Measurements from ENCODE around the gene SSH2.
"Not testable (repeated sequence)": the region's sequence is repeated elsewhere in the genome, so short reads cannot be mapped to it uniquely, and the experiment has no call there.

SSH2 gene

GRCh38 chr17:29885031-29885640 is 44.9 kb downstream of the SSH2 start:
- Mint-ChIP-seq H3K27ac (ENCODE audit: low read depth) (no peak overlapping the region), H3K9me3 (no peaks in the 10 kb centered on the region), H3K36me3 (ENCODE audit: insufficient read depth) (peaks cover 2% of the 10 kb centered on the region), H3K4me1 (peaks cover 33% of the 10 kb centered on the region), H3K27me3 (no peaks in the 10 kb centered on the region), H3K4me3 (no peak overlapping the region)
- ATAC-seq (replicated peaks; ENCODE audit: extremely low read depth, poor library complexity, severe bottlenecking): no peak
- no peak for DNase-seq (ENCODE audit: low spot score in 2 of 2)

GRCh38 chr17:29883497-29883896 is 46.5 kb downstream of the SSH2 start:
- peaks cover 32% of the 10 kb centered on the region for H3K4me1 Mint-ChIP-seq
- no peak overlapping the region for H3K4me3 Mint-ChIP-seq
- ATAC-seq (replicated peaks; ENCODE audit: extremely low read depth, poor library complexity, severe bottlenecking) (no peak), DNase-seq (ENCODE audit: low spot score in 2 of 2) (no peak)
- no peak overlapping the region for H3K27ac Mint-ChIP-seq (ENCODE audit: low read depth)
- peaks cover 2% of the 10 kb centered on the region for H3K36me3 Mint-ChIP-seq (ENCODE audit: insufficient read depth)
- H3K9me3 Mint-ChIP-seq: no peaks in the 10 kb centered on the region
- no peaks in the 10 kb centered on the region for H3K27me3 Mint-ChIP-seq

- Mint-ChIP-seq H3K4me3 (no peak overlapping the region), H3K27ac (ENCODE audit: low read depth) (no peak overlapping the region), H3K27me3 (no peaks in the 10 kb centered on the region), H3K36me3 (ENCODE audit: insufficient read depth) (peaks cover 2% of the 10 kb centered on the region), H3K4me1 (peaks cover 37% of the 10 kb centered on the region), H3K9me3 (no peaks in the 10 kb centered on the region)
- ATAC-seq (replicated peaks; ENCODE audit: extremely low read depth, poor library complexity, severe bottlenecking) (no peak), DNase-seq (ENCODE audit: low spot score in 2 of 2) (no peak)
Observed at GRCh38 chr17:29881256-29881655, 48.8 kb downstream of the SSH2 start.

GRCh38 chr17:29880031-29880430 is 50.0 kb downstream of the SSH2 start:
- Mint-ChIP-seq H3K4me3 (no peak overlapping the region), H3K36me3 (ENCODE audit: insufficient read depth) (no peaks in the 10 kb centered on the region), H3K9me3 (no peaks in the 10 kb centered on the region), H3K27me3 (no peaks in the 10 kb centered on the region), H3K27ac (ENCODE audit: low read depth) (no peak overlapping the region), H3K4me1 (peaks cover 36% of the 10 kb centered on the region)
- no peak for DNase-seq (ENCODE audit: low spot score in 2 of 2)
- no peak for ATAC-seq (replicated peaks; ENCODE audit: extremely low read depth, poor library complexity, severe bottlenecking)

- DNase-seq (ENCODE audit: low spot score in 2 of 2): no peak
- H3K36me3 Mint-ChIP-seq (ENCODE audit: insufficient read depth): no peaks in the 10 kb centered on the region
- H3K4me1 Mint-ChIP-seq: peaks cover 17% of the 10 kb centered on the region
- no peaks in the 10 kb centered on the region for H3K9me3 Mint-ChIP-seq
- H3K27ac Mint-ChIP-seq (ENCODE audit: low read depth): no peak overlapping the region
- H3K4me3 Mint-ChIP-seq: no peak overlapping the region
- no peaks in the 10 kb centered on the region for H3K27me3 Mint-ChIP-seq
- no peak for ATAC-seq (replicated peaks; ENCODE audit: extremely low read depth, poor library complexity, severe bottlenecking)
Observed at GRCh38 chr17:29874931-29875596, 55.0 kb downstream of the SSH2 start.

GRCh38 chr17:29874358-29874757 is 55.7 kb downstream of the SSH2 start:
- H3K9me3 Mint-ChIP-seq; H3K27ac Mint-ChIP-seq (ENCODE audit: low read depth); H3K4me3 Mint-ChIP-seq; H3K36me3 Mint-ChIP-seq (ENCODE audit: insufficient read depth); ATAC-seq (replicated peaks; ENCODE audit: extremely low read depth, poor library complexity, severe bottlenecking); DNase-seq (ENCODE audit: low spot score in 2 of 2); H3K27me3 Mint-ChIP-seq: not testable (repeated sequence)
- peaks cover 19% of the 10 kb centered on the region for H3K4me1 Mint-ChIP-seq

- Mint-ChIP-seq H3K36me3 (ENCODE audit: insufficient read depth) (peaks cover 2% of the 10 kb centered on the region), H3K4me1 (peaks cover 22% of the 10 kb centered on the region), H3K27ac (ENCODE audit: low read depth) (no peak overlapping the region), H3K9me3 (no peaks in the 10 kb centered on the region), H3K27me3 (no peaks in the 10 kb centered on the region), H3K4me3 (no peak overlapping the region)
- no peak for ATAC-seq (replicated peaks; ENCODE audit: extremely low read depth, poor library complexity, severe bottlenecking)
- DNase-seq (ENCODE audit: low spot score in 2 of 2): no peak
Observed at GRCh38 chr17:29873476-29873875, 56.6 kb downstream of the SSH2 start.

GRCh38 chr17:29870836-29871465 is 59.1 kb downstream of the SSH2 start:
- Mint-ChIP-seq H3K27me3 (no peaks in the 10 kb centered on the region), H3K9me3 (no peaks in the 10 kb centered on the region), H3K36me3 (ENCODE audit: insufficient read depth) (peaks cover 2% of the 10 kb centered on the region), H3K4me3 (no peak overlapping the region), H3K27ac (ENCODE audit: low read depth) (no peak overlapping the region), H3K4me1 (peaks cover 32% of the 10 kb centered on the region)
- no peak for ATAC-seq (replicated peaks; ENCODE audit: extremely low read depth, poor library complexity, severe bottlenecking)
- no peak for DNase-seq (ENCODE audit: low spot score in 2 of 2)

GRCh38 chr17:29867643-29868181 is 62.3 kb downstream of the SSH2 start:
- DNase-seq (ENCODE audit: low spot score in 2 of 2) (no peak), ATAC-seq (replicated peaks; ENCODE audit: extremely low read depth, poor library complexity, severe bottlenecking) (no peak)
- Mint-ChIP-seq H3K27ac (ENCODE audit: low read depth) (no peak overlapping the region), H3K4me1 (peaks cover 23% of the 10 kb centered on the region), H3K4me3 (no peak overlapping the region), H3K27me3 (no peaks in the 10 kb centered on the region), H3K9me3 (no peaks in the 10 kb centered on the region), H3K36me3 (ENCODE audit: insufficient read depth) (peaks cover 2% of the 10 kb centered on the region)

- no peak for DNase-seq (ENCODE audit: low spot score in 2 of 2)
- H3K4me3 Mint-ChIP-seq: no peak overlapping the region
- no peak for ATAC-seq (replicated peaks; ENCODE audit: extremely low read depth, poor library complexity, severe bottlenecking)
- peaks cover 30% of the 10 kb centered on the region for H3K4me1 Mint-ChIP-seq
- H3K27ac Mint-ChIP-seq (ENCODE audit: low read depth): no peak overlapping the region
- H3K9me3 Mint-ChIP-seq: no peaks in the 10 kb centered on the region
- no peaks in the 10 kb centered on the region for H3K27me3 Mint-ChIP-seq
- peaks cover 2% of the 10 kb centered on the region for H3K36me3 Mint-ChIP-seq (ENCODE audit: insufficient read depth)
Observed at GRCh38 chr17:29866746-29867404, 63.2 kb downstream of the SSH2 start.

GRCh38 chr17:29864615-29865014 is 65.4 kb downstream of the SSH2 start:
- Mint-ChIP-seq H3K9me3 (no peaks in the 10 kb centered on the region), H3K4me1 (peaks cover 30% of the 10 kb centered on the region), H3K4me3 (no peak overlapping the region), H3K27me3 (no peaks in the 10 kb centered on the region), H3K36me3 (ENCODE audit: insufficient read depth) (peaks cover 2% of the 10 kb centered on the region), H3K27ac (ENCODE audit: low read depth) (no peak overlapping the region)
- DNase-seq (ENCODE audit: low spot score in 2 of 2) (no peak), ATAC-seq (replicated peaks; ENCODE audit: extremely low read depth, poor library complexity, severe bottlenecking) (no peak)

GRCh38 chr17:29864123-29864522 is 65.9 kb downstream of the SSH2 start:
- H3K27ac Mint-ChIP-seq (ENCODE audit: low read depth); ATAC-seq (replicated peaks; ENCODE audit: extremely low read depth, poor library complexity, severe bottlenecking); DNase-seq (ENCODE audit: low spot score in 2 of 2); H3K9me3 Mint-ChIP-seq; H3K4me3 Mint-ChIP-seq; H3K36me3 Mint-ChIP-seq (ENCODE audit: insufficient read depth); H3K27me3 Mint-ChIP-seq: not testable (repeated sequence)
- H3K4me1 Mint-ChIP-seq: peaks cover 29% of the 10 kb centered on the region
